Transverse colon (tissue), 4 donors: ENCODE data around the gene IFNA4. TPM values are rescaled to one million over a fixed set of nuclear protein-coding genes. Genes with fewer than 3 reads are reported as not detected.

Source experiments
- DNase-seq: peaks from one replicate; pipeline ENCODE4 v3.0.0-alpha.2; 2019
- H3K27ac ChIP-seq, 4 donors: fragments of 200-600 bp; sonication (generic); 2 replicates each; pipeline ENCODE4 v1.5.1; 2016 to 2018; ENCODE audit warnings: inconsistent platforms in 4 of 4
- H3K27me3 ChIP-seq: fragments of 200-600 bp; sonication (generic); 2 replicates; pipeline ENCODE4 v1.5.1; 2017; ENCODE audit warnings: inconsistent platforms
- H3K36me3 ChIP-seq, 4 donors: fragments of 200-600 bp; sonication (generic); 2 replicates each; pipeline ENCODE4 v1.5.1; 2017 to 2019; ENCODE audit warnings: inconsistent platforms in 4 of 4
- H3K4me1 ChIP-seq, 4 donors: fragments of 200-600 bp; sonication (generic); 2 replicates each; pipeline ENCODE4 v1.5.1; 2017 to 2020; ENCODE audit warnings: inconsistent platforms in 4 of 4
- H3K4me3 ChIP-seq, 4 donors: fragments of 200-600 bp; sonication (generic); 1 replicate in 1 of 4; 2 replicates in 3 of 4; pipeline versions ENCODE4 v1.5.1 to v1.6.1; 2017 to 2019; ENCODE audit warnings: inconsistent platforms in 4 of 4
- H3K9me3 ChIP-seq, 2 donors: fragments of 200-600 bp; sonication (generic); 2 replicates each; pipeline ENCODE4 v1.5.1; 2017 to 2019; ENCODE audit warnings: inconsistent platforms in 2 of 2
- CTCF ChIP-seq, 5 experiments: fragments of 200-600 bp in 3 of 5; fragments of 450-650 bp in 2 of 5; sonication (generic) in 3 of 5; IDR thresholded peaks; 1 replicate in 2 of 5; 2 replicates in 3 of 5; pipeline ENCODE4 v1.5.1; 2016 to 2017; ENCODE audit warnings: antibody characterized with exemption in 5 of 5, inconsistent platforms in 3 of 5, mild to moderate bottlenecking in 2 of 5, moderate library complexity in 1 of 5
- EP300 ChIP-seq: sonication (generic); formaldehyde crosslinking; IDR thresholded peaks from one replicate; pipeline ENCODE4 v1.6.1; 2017; ENCODE audit warnings: antibody characterized with exemption, low read depth
- POLR2A ChIP-seq: fragments of 450-650 bp; IDR thresholded peaks from one replicate; pipeline ENCODE4 v1.6.1; 2016; ENCODE audit warnings: antibody characterized with exemption, mild to moderate bottlenecking, moderate library complexity
- POLR2AphosphoS5 ChIP-seq, 3 donors: sonication (generic); formaldehyde crosslinking; IDR thresholded peaks; one replicate each; pipeline ENCODE4 v1.6.1; 2016; ENCODE audit warnings: antibody characterized with exemption in 3 of 3
- WGBS, 2 donors: methylation state at CpG; one replicate each; pipeline ENCODE4 v1.1.5; 2018; ENCODE audit warnings: low coverage in 1 of 2; 5-methylcytosine and 5-hydroxymethylcytosine counted together
- in situ Hi-C, 4 donors: fragments of 200-750 bp; cut with MboI; loops; one replicate each; pipeline versions ENCODE4 v1.15.0 to v1.15.1; 2017; ENCODE audit warnings: low sequenced_read_pairs in 3 of 4, low pct_ligation_motif_present in 1 of 4, low pct_unique_long_range_greater_than_20kb in 1 of 4
- intact Hi-C: fragments of 100-400 bp; cut with DNase I; formaldehyde crosslinking; loops from one replicate; pipeline ENCODE4 v1.15.1; 2023; ENCODE audit warnings: low total_unique reads
- small RNA-seq, 4 donors: library from RNA; depleted of rRNA; stranded (forward); fragments of <200 nt; gene quantifications; one replicate each; pipeline ENCODE3, GENCODE V24; 2016
- total RNA-seq, 4 donors: library from RNA; depleted of rRNA; stranded (reverse); fragments of >200 nt; gene quantifications; one replicate each; pipeline ENCODE4 v1.1.0, GENCODE V29; 2016

Gene IFNA4
- total RNA-seq, 4 donors from 2014 or later = not detected

- intact Hi-C loops = no loop called here
- DNase-seq = no peak
Measured at GRCh38 chr9:21153336-21154017, 33.9 kb downstream of the IFNA4 start.

GRCh38 chr9:21144603-21145002 is 42.8 kb downstream of the IFNA4 start:
- Histone ChIP-seq H3K27me3 (no peaks in the 10 kb centered on the region), H3K4me3 (no peak overlapping the region), H3K36me3 (no peaks in the 10 kb centered on the region), H3K9me3 (peaks cover 0 to 9% of the 10 kb centered on the region in 2 donors), H3K27ac (no peak overlapping the region), H3K4me1 (no peaks in the 10 kb centered on the region)
- 60 to 71% methylated on average over 1 of the region's 1 CpG for WGBS, 2 donors
- in situ Hi-C loops = no loop called here
- TF ChIP-seq CTCF (IDR thresholded peaks at IDR 0.05) = no peak
- no peak for TF ChIP-seq POLR2AphosphoS5 (IDR thresholded peaks at IDR 0.05)
- TF ChIP-seq POLR2A = no peak
- TF ChIP-seq EP300 = no peak
- no peak for DNase-seq
- intact Hi-C loops = no loop called here

More at GRCh38 chr9:21153336-21154017, 33.9 kb downstream of the IFNA4 start:
- Histone ChIP-seq H3K4me1 (peaks cover 0 to 4% (median 0%) of the 10 kb centered on the region in 4 donors), H3K36me3 (no peaks in the 10 kb centered on the region), H3K4me3 (no peak overlapping the region), H3K27ac (no peak overlapping the region), H3K9me3 (peaks cover 0 to 4% of the 10 kb centered on the region in 2 donors), H3K27me3 (no peaks in the 10 kb centered on the region)
- no peak for TF ChIP-seq POLR2A
- no peak for TF ChIP-seq CTCF (IDR thresholded peaks at IDR 0.05)
- TF ChIP-seq EP300 = no peak
- 39 to 51% methylated on average over 3 of the region's 3 CpGs for WGBS, 2 donors
- in situ Hi-C loops = no loop called here

- no peak within 1 kb of the TSS for H3K4me3 ChIP-seq
- WGBS, 2 donors = 21 to 29% methylated on average over 1 of the region's 1 CpG
- DNase-seq = no peak
- TF ChIP-seq CTCF (IDR thresholded peaks at IDR 0.05) (no peak), POLR2AphosphoS5 (IDR thresholded peaks at IDR 0.05) (no peak), POLR2A (no peak)
- intact Hi-C loops (no loop called here), in situ Hi-C loops (no loop called here)
- H3K27ac ChIP-seq = no peak within 1 kb of the TSS
- H3K36me3 ChIP-seq = no peaks in the 10 kb centered on the region
- no peaks in the 10 kb centered on the region for H3K27me3 ChIP-seq
- no peaks in the 10 kb centered on the region for H3K4me1 ChIP-seq
- H3K9me3 ChIP-seq = no peaks in the 10 kb centered on the region
Measured at GRCh38 chr9:21141427-21141882, 45.9 kb downstream of the IFNA4 start, which contains the start of gene IFNW1. Gene IFNW1 (minus strand): TSS chr9:21141832. CDS start chr9:21141570, 262 bp downstream.

GRCh38 chr9:21137020-21137419 is 50.4 kb downstream of the IFNA4 start:
- Histone ChIP-seq H3K27ac (no peak overlapping the region), H3K9me3 (no peaks in the 10 kb centered on the region), H3K27me3 (no peaks in the 10 kb centered on the region), H3K4me3 (no peak overlapping the region), H3K4me1 (no peaks in the 10 kb centered on the region), H3K36me3 (no peaks in the 10 kb centered on the region)
- intact Hi-C loops (no loop called here), in situ Hi-C loops (no loop called here)
- no peak for TF ChIP-seq POLR2AphosphoS5 (IDR thresholded peaks at IDR 0.05)
- TF ChIP-seq CTCF (IDR thresholded peaks at IDR 0.05) = no peak
- TF ChIP-seq EP300 = no peak
- no peak for TF ChIP-seq POLR2A
- no peak for DNase-seq
- WGBS, 2 donors = 2 to 82% methylated on average over 1 of the region's 1 CpG

Small RNAs within 50 kb of the gene (small RNA-seq; reads per million reads assigned to genes)
- gene RF00019 = 0 reads per million in 4 donors

Other genes with a start within 250 kb of the IFNA4 start
- gene HACD4, start 155.9 kb downstream of the IFNA4 start, total RNA-seq = 1 to 10 TPM; 1.1 to 4.8 (median 2.7) TPM
- not detected for gene IFNB1, start 109.6 kb downstream of the IFNA4 start, total RNA-seq
- not detected for gene IFNW1, start 45.8 kb downstream of the IFNA4 start, total RNA-seq
- gene IFNA21, start 20.9 kb downstream of the IFNA4 start, total RNA-seq = not detected
- gene IFNA7, start 14.6 kb upstream of the IFNA4 start, total RNA-seq = not detected
- gene IFNA10, start 19.6 kb upstream of the IFNA4 start, total RNA-seq = not detected
- not detected for gene IFNA16, start 29.7 kb upstream of the IFNA4 start, total RNA-seq
- not detected for gene IFNA17, start 40.6 kb upstream of the IFNA4 start, total RNA-seq
- not detected for gene IFNA14, start 52.4 kb upstream of the IFNA4 start, total RNA-seq
- gene IFNA5, start 117.7 kb upstream of the IFNA4 start, total RNA-seq = not detected
- 10 to 100 TPM in 3 of 4 donors, 1 to 10 TPM in 1; 4.6 to 27.2 (median 19.5) TPM for gene KLHL9, start 147.8 kb upstream of the IFNA4 start, total RNA-seq
- not detected for gene IFNA6, start 163.3 kb upstream of the IFNA4 start, total RNA-seq
- not detected for gene IFNA13, start 180.5 kb upstream of the IFNA4 start, total RNA-seq
- gene IFNA2, start 197.8 kb upstream of the IFNA4 start, total RNA-seq = not detected
- gene IFNA8, start 221.5 kb upstream of the IFNA4 start, total RNA-seq = not detected